ENCODE measurements around the gene MXI1. TPM values are rescaled to one million over a fixed set of nuclear protein-coding genes. Genes with fewer than 3 reads are reported as not detected.

Gene MXI1
- total and polyA plus RNA-seq, 2 experiments from 2014 or later = 5.1 to 8.5 TPM

DNA sequence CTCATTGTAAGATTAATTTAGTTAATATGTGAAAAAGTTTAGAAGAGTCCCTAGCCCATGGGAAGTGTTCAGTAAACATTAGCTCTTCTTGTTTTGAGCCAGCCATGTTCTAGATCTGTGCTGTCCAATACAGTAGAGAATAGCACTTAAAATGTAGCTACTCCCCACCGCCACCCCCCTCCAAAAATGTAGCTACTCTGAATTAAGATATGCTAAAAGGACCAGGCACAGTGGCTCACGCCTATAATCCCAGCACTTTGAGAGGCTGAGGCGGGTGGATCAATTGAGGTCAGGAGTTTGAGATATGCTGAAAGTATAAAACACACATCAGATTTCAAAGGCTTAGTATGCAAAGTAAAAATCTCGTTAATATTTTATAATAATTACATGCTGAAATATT, 47.3 kb upstream of the MXI1 start:
- Histone ChIP-seq H4K20me1 (replicated peaks; ENCODE audit: insufficient read depth) (no peaks in the 10 kb centered on the region; the same call in 1 of the 2 replicates), H3K36me3 (ENCODE audit: insufficient read depth) (no peaks in the 10 kb centered on the region), H3K4me3 (no peak overlapping the region), H3K27me3 (ENCODE audit: insufficient read depth) (peaks cover 79% of the 10 kb centered on the region), H3K79me2 (replicated peaks; ENCODE audit: insufficient read depth) (no peaks in the 10 kb centered on the region), H2AFZ (no peak overlapping the region), H3K27ac (ENCODE audit: low read depth) (no peak overlapping the region), H3K4me2 (no peak overlapping the region), H3K4me1 (ENCODE audit: insufficient read depth) (peaks cover 8% of the 10 kb centered on the region), H3K9me2 (ENCODE audit: insufficient read depth) (no peaks in the 10 kb centered on the region), H3F3A (replicated peaks; ENCODE audit: low read depth) (no peaks in the 10 kb centered on the region)
- H3K27me3 Mint-ChIP-seq (ENCODE audit: insufficient read depth, low read depth, poor library complexity) = peaks cover 57% of the 10 kb centered on the region
- DNase-seq (ENCODE audit: low spot score) (no peak), ATAC-seq (no peak)
- TF ChIP-seq ZNF114 (CRISPR knock-in tag; IDR thresholded peaks at IDR 0.05) (no peak), JUNB (IDR thresholded peaks at IDR 0.05; ENCODE audit: unreplicated experiment) (no peak), STAT1 (IDR thresholded peaks at IDR 0.05; ENCODE audit: unreplicated experiment) (no peak), ZNF331 (CRISPR knock-in tag; IDR thresholded peaks at IDR 0.05; ENCODE audit: low read depth) (no peak), EZH2 (IDR thresholded peaks at IDR 0.05; ENCODE audit: low read depth, unreplicated experiment) (no peak), NANOG (IDR thresholded peaks at IDR 0.05; ENCODE audit: borderline replicate concordance) (no peak), POLR2AphosphoS5 (IDR thresholded peaks at IDR 0.05; ENCODE audit: low read depth) (no peak), CREB1 (CRISPR knock-in tag; IDR thresholded peaks at IDR 0.05; ENCODE audit: low read depth) (no peak), EZH2phosphoT487 (IDR thresholded peaks at IDR 0.05; ENCODE audit: unreplicated experiment) (no peak)
- TF ChIP-seq, protein P1, sequence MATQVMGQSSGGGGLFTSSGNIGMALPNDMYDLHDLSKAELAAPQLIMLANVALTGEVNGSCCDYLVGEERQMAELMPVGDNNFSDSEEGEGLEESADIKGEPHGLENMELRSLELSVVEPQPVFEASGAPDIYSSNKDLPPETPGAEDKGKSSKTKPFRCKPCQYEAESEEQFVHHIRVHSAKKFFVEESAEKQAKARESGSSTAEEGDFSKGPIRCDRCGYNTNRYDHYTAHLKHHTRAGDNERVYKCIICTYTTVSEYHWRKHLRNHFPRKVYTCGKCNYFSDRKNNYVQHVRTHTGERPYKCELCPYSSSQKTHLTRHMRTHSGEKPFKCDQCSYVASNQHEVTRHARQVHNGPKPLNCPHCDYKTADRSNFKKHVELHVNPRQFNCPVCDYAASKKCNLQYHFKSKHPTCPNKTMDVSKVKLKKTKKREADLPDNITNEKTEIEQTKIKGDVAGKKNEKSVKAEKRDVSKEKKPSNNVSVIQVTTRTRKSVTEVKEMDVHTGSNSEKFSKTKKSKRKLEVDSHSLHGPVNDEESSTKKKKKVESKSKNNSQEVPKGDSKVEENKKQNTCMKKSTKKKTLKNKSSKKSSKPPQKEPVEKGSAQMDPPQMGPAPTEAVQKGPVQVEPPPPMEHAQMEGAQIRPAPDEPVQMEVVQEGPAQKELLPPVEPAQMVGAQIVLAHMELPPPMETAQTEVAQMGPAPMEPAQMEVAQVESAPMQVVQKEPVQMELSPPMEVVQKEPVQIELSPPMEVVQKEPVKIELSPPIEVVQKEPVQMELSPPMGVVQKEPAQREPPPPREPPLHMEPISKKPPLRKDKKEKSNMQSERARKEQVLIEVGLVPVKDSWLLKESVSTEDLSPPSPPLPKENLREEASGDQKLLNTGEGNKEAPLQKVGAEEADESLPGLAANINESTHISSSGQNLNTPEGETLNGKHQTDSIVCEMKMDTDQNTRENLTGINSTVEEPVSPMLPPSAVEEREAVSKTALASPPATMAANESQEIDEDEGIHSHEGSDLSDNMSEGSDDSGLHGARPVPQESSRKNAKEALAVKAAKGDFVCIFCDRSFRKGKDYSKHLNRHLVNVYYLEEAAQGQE (IDR thresholded peaks at IDR 0.05; ENCODE audit: unreplicated experiment) = no peak
- TF ChIP-seq, protein P2, sequence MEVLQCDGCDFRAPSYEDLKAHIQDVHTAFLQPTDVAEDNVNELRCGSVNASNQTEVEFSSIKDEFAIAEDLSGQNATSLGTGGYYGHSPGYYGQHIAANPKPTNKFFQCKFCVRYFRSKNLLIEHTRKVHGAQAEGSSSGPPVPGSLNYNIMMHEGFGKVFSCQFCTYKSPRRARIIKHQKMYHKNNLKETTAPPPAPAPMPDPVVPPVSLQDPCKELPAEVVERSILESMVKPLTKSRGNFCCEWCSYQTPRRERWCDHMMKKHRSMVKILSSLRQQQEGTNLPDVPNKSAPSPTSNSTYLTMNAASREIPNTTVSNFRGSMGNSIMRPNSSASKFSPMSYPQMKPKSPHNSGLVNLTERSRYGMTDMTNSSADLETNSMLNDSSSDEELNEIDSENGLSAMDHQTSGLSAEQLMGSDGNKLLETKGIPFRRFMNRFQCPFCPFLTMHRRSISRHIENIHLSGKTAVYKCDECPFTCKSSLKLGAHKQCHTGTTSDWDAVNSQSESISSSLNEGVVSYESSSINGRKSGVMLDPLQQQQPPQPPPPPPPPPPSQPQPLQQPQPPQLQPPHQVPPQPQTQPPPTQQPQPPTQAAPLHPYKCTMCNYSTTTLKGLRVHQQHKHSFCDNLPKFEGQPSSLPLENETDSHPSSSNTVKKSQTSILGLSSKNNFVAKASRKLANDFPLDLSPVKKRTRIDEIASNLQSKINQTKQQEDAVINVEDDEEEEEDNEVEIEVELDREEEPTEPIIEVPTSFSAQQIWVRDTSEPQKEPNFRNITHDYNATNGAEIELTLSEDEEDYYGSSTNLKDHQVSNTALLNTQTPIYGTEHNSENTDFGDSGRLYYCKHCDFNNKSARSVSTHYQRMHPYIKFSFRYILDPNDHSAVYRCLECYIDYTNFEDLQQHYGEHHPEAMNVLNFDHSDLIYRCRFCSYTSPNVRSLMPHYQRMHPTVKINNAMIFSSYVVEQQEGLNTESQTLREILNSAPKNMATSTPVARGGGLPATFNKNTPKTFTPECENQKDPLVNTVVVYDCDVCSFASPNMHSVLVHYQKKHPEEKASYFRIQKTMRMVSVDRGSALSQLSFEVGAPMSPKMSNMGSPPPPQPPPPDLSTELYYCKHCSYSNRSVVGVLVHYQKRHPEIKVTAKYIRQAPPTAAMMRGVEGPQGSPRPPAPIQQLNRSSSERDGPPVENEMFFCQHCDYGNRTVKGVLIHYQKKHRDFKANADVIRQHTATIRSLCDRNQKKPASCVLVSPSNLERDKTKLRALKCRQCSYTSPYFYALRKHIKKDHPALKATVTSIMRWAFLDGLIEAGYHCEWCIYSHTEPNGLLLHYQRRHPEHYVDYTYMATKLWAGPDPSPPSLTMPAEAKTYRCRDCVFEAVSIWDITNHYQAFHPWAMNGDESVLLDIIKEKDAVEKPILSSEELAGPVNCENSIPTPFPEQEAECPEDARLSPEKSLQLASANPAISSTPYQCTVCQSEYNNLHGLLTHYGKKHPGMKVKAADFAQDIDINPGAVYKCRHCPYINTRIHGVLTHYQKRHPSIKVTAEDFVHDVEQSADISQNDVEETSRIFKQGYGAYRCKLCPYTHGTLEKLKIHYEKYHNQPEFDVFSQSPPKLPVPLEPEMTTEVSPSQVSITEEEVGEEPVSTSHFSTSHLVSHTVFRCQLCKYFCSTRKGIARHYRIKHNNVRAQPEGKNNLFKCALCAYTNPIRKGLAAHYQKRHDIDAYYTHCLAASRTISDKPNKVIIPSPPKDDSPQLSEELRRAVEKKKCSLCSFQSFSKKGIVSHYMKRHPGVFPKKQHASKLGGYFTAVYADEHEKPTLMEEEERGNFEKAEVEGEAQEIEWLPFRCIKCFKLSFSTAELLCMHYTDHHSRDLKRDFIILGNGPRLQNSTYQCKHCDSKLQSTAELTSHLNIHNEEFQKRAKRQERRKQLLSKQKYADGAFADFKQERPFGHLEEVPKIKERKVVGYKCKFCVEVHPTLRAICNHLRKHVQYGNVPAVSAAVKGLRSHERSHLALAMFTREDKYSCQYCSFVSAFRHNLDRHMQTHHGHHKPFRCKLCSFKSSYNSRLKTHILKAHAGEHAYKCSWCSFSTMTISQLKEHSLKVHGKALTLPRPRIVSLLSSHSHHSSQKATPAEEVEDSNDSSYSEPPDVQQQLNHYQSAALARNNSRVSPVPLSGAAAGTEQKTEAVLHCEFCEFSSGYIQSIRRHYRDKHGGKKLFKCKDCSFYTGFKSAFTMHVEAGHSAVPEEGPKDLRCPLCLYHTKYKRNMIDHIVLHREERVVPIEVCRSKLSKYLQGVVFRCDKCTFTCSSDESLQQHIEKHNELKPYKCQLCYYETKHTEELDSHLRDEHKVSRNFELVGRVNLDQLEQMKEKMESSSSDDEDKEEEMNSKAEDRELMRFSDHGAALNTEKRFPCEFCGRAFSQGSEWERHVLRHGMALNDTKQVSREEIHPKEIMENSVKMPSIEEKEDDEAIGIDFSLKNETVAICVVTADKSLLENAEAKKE (CRISPR knock-in tag; IDR thresholded peaks at IDR 0.05) = no peak
- TF ChIP-seq, protein P3, sequence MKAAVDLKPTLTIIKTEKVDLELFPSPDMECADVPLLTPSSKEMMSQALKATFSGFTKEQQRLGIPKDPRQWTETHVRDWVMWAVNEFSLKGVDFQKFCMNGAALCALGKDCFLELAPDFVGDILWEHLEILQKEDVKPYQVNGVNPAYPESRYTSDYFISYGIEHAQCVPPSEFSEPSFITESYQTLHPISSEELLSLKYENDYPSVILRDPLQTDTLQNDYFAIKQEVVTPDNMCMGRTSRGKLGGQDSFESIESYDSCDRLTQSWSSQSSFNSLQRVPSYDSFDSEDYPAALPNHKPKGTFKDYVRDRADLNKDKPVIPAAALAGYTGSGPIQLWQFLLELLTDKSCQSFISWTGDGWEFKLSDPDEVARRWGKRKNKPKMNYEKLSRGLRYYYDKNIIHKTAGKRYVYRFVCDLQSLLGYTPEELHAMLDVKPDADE (IDR thresholded peaks at IDR 0.05) = no peak
- TF ChIP-seq, protein P4, sequence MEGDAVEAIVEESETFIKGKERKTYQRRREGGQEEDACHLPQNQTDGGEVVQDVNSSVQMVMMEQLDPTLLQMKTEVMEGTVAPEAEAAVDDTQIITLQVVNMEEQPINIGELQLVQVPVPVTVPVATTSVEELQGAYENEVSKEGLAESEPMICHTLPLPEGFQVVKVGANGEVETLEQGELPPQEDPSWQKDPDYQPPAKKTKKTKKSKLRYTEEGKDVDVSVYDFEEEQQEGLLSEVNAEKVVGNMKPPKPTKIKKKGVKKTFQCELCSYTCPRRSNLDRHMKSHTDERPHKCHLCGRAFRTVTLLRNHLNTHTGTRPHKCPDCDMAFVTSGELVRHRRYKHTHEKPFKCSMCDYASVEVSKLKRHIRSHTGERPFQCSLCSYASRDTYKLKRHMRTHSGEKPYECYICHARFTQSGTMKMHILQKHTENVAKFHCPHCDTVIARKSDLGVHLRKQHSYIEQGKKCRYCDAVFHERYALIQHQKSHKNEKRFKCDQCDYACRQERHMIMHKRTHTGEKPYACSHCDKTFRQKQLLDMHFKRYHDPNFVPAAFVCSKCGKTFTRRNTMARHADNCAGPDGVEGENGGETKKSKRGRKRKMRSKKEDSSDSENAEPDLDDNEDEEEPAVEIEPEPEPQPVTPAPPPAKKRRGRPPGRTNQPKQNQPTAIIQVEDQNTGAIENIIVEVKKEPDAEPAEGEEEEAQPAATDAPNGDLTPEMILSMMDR (conservative IDR thresholded peaks at IDR 0.05; ENCODE audit: low read depth in 2 of 2) = no peak
- H3K36me3 Mint-ChIP-seq (ENCODE audit: low read depth) = no peaks in the 10 kb centered on the region
- no peak overlapping the region for H3K27ac Mint-ChIP-seq
- H3K4me1 Mint-ChIP-seq = peaks cover 30% of the 10 kb centered on the region
- no peak overlapping the region for H3K4me3 Mint-ChIP-seq
- no peaks in the 10 kb centered on the region; the same call in 2 of the 3 replicates for H3K9me3 Mint-ChIP-seq

Data from GM23338 (cell line).